ENCODE measurements around the gene DCHS1. TPM values are rescaled to one million over a fixed set of nuclear protein-coding genes. Genes with fewer than 3 reads are reported as not detected.

DCHS1 gene
- polyA plus RNA-seq, 2 donors: 1.7 to 2.0 TPM

DNA sequence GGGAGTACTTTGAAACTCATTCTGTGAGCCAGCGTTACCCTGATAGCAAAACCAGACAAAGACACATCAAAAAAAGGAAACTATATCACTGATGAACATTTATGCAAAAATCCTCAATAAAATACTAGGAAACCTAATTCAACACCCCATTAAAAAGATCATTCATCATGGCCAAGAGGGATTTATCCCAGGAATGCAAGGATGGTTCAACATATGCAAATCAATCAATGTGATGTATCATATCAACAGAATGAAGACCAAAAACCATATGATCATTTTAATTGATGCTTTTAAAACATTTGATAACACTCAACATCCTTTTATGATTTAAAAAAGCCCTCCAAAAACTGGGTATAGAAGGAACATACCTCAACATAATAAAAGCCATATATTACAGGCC, 72.0 kb downstream of the DCHS1 start:
- H3K36me3 ChIP-seq (ENCODE audit: control insufficient read depth in 2 of 2, insufficient read depth in 2 of 2, low read length in 1 of 2): no peaks in the 10 kb centered on the region
- H3K9me3 ChIP-seq (ENCODE audit: control insufficient read depth in 2 of 2, insufficient read depth in 1 of 2, low read depth in 1 of 2, low read length in 1 of 2): no peaks in the 10 kb centered on the region
- H3K4me3 ChIP-seq (ENCODE audit: low read depth in 1 of 2, low read length in 2 of 2): no peak overlapping the region
- no peaks in the 10 kb centered on the region for H3K27me3 ChIP-seq (ENCODE audit: control insufficient read depth in 1 of 2, insufficient read depth in 2 of 2, low read length in 2 of 2)
- H3K27ac ChIP-seq (ENCODE audit: low read depth in 2 of 2, low read length in 1 of 2): no peak overlapping the region
- 92 to 98% methylated on average over 1 of the region's 1 CpG for WGBS, 2 donors
- peaks cover 0 to 6% of the 10 kb centered on the region in 2 donors for H3K4me1 ChIP-seq (ENCODE audit: control insufficient read depth in 2 of 2, insufficient read depth in 2 of 2, low read length in 1 of 2)

DNA sequence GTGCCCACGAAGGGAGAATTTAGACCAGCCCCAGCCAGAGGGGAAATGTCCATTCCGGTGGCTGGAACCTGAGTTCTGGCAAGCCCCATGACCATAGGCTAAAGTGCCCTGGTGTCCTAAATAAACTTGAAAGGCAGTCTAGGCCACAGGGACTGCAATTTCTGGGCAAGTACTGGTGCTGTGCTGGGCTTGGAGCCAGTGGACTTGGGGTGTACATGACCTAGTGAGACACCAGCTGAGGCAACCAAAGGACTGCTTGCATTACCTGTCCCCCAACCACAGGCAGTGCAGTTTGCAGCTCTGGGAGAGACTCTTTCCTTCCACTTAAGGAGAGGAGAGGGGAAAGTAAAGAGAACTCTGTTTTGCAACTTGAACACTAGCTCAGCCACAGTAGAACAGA, 75.9 kb downstream of the DCHS1 start:
- no peaks in the 10 kb centered on the region for H3K27me3 ChIP-seq (ENCODE audit: control insufficient read depth in 1 of 2, insufficient read depth in 2 of 2, low read length in 2 of 2)
- no peak overlapping the region for H3K4me3 ChIP-seq (ENCODE audit: low read depth in 1 of 2, low read length in 2 of 2)
- no peaks in the 10 kb centered on the region for H3K36me3 ChIP-seq (ENCODE audit: control insufficient read depth in 2 of 2, insufficient read depth in 2 of 2, low read length in 1 of 2)
- peaks cover 0 to 2% of the 10 kb centered on the region in 2 donors for H3K4me1 ChIP-seq (ENCODE audit: control insufficient read depth in 2 of 2, insufficient read depth in 2 of 2, low read length in 1 of 2)
- no peaks in the 10 kb centered on the region for H3K9me3 ChIP-seq (ENCODE audit: control insufficient read depth in 2 of 2, insufficient read depth in 1 of 2, low read depth in 1 of 2, low read length in 1 of 2)
- no peak overlapping the region for H3K27ac ChIP-seq (ENCODE audit: low read depth in 2 of 2, low read length in 1 of 2)
- WGBS, 2 donors: 85 to 93% methylated on average over 2 of the region's 2 CpGs

DNA sequence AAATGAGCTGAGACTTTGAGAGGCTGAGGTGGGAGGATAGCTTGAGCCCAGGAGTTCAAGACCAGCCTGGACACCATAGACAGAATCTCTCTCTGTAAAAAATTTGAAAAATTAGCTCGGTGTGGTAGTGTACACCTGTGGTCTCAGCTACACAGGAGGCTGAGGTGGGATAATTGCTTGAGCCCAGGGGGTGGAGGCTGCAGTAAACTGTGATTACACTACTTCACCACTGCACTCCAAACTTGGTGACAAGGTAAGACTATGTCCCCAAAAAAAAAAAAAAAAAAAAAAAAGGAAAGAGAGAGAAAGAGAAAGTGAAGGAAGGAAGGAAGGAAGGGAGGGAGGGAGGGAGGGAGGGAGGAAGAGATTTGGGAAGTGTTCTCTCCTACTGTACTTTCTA, 77.5 kb downstream of the DCHS1 start:
- no peaks in the 10 kb centered on the region for H3K9me3 ChIP-seq (ENCODE audit: control insufficient read depth in 2 of 2, insufficient read depth in 1 of 2, low read depth in 1 of 2, low read length in 1 of 2)
- no peaks in the 10 kb centered on the region for H3K27me3 ChIP-seq (ENCODE audit: control insufficient read depth in 1 of 2, insufficient read depth in 2 of 2, low read length in 2 of 2)
- WGBS, 2 donors: 92 to 100% methylated on average over 1 of the region's 1 CpG
- no peaks in the 10 kb centered on the region for H3K36me3 ChIP-seq (ENCODE audit: control insufficient read depth in 2 of 2, insufficient read depth in 2 of 2, low read length in 1 of 2)
- no peak overlapping the region for H3K27ac ChIP-seq (ENCODE audit: low read depth in 2 of 2, low read length in 1 of 2)
- H3K4me1 ChIP-seq (ENCODE audit: control insufficient read depth in 2 of 2, insufficient read depth in 2 of 2, low read length in 1 of 2): peaks cover 0 to 2% of the 10 kb centered on the region in 2 donors
- H3K4me3 ChIP-seq (ENCODE audit: low read depth in 1 of 2, low read length in 2 of 2): no peak overlapping the region

DNA sequence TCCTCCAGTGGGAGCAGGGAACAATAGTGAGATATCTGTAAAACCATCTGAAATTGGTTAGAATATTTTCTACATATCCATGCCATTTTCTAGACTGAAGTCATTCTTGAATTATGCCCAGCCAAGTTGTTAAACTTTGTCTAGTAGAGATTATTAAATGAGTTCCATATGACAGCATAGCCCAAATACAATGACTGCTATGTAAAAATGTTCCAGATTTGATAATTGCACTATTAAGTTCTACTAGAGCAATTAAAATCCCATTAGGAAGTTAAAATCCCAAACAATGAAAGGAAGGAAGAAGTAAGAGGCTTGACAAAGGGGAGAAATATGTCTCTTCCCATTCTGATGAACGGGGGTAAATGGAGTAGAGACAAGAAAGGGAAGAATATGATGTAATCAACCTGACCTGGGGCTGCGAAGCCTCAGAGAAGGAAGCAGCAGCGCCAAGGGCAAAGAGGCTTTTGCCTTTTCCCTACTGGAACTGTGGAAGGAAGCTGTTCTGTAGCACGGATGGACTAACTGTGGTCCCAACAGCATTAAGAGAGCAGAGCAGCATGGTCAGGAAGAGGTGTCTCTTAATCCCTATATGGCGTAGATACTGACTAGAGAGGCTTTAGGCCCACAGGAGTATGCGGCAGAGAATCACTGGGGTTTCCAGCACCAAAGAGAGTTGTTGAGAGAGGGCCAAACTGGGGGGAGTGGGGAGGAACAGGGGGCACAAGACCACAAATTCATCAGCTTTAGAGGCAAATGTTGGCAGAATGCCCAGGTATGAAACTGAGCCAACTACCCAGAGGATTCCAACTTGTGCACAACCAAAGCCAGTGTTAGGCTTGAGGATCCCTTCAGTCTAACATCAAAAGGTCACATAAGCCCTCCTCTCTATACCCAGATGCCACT, 78.9 kb downstream of the DCHS1 start:
- no peaks in the 10 kb centered on the region for H3K36me3 ChIP-seq (ENCODE audit: control insufficient read depth in 2 of 2, insufficient read depth in 2 of 2, low read length in 1 of 2)
- no peaks in the 10 kb centered on the region for H3K9me3 ChIP-seq (ENCODE audit: control insufficient read depth in 2 of 2, insufficient read depth in 1 of 2, low read depth in 1 of 2, low read length in 1 of 2)
- no peaks in the 10 kb centered on the region for H3K27me3 ChIP-seq (ENCODE audit: control insufficient read depth in 1 of 2, insufficient read depth in 2 of 2, low read length in 2 of 2)
- H3K4me1 ChIP-seq (ENCODE audit: control insufficient read depth in 2 of 2, insufficient read depth in 2 of 2, low read length in 1 of 2): peaks cover 0 to 2% of the 10 kb centered on the region in 2 donors
- 38 to 45% methylated on average over 6 of the region's 6 CpGs for WGBS, 2 donors
- H3K27ac ChIP-seq (ENCODE audit: low read depth in 2 of 2, low read length in 1 of 2): peak overlapping the region; percentile 37 to 62
- H3K4me3 ChIP-seq (ENCODE audit: low read depth in 1 of 2, low read length in 2 of 2): no peak overlapping the region

DNA sequence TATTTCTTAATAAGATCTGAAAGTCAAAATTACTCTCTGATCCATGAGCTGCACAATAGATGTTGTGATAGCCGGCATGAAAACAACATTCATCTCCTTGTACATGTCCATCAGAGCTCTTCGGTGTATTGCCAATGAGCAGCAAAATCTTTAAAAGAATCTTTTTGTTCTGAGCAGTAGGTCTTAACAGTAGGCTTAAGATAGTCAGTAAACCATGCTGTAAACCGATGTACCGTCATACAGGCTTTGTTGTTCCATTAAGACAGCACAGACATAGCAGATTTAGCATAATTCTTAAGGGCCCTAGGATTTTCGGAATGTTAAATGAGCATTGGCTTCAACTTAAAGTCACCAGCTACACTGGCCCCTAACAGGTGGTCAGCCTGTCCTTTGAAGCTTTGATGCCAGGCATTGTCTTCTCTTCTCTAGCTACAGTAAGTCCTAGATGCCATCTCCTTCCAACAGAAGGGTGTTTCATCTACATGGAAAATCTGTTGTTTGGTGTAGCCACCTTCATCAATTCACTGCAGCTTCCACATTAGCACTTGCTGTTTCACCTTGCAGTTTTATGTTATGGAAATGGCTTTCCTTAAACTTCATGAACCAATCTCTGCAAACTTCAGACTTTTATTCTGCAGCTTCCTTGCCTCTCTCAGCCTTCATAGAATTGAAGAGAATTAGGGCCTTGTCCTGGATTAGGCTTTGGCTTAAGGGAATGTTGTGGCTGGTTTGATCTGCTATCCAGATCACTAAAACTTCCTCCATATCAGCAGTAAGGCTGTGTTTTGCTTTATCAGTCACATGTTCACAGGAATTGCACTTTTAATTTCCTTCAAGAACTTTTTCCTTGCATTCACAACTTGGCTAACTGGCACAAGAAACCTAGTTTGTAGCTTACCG, 80.5 kb downstream of the DCHS1 start:
- 86 to 89% methylated on average over 6 of the region's 6 CpGs for WGBS, 2 donors
- H3K4me3 ChIP-seq (ENCODE audit: low read depth in 1 of 2, low read length in 2 of 2): no peak overlapping the region
- peaks cover 0 to 2% of the 10 kb centered on the region in 2 donors for H3K4me1 ChIP-seq (ENCODE audit: control insufficient read depth in 2 of 2, insufficient read depth in 2 of 2, low read length in 1 of 2)
- no peaks in the 10 kb centered on the region for H3K27me3 ChIP-seq (ENCODE audit: control insufficient read depth in 1 of 2, insufficient read depth in 2 of 2, low read length in 2 of 2)
- no peaks in the 10 kb centered on the region for H3K9me3 ChIP-seq (ENCODE audit: control insufficient read depth in 2 of 2, insufficient read depth in 1 of 2, low read depth in 1 of 2, low read length in 1 of 2)
- H3K36me3 ChIP-seq (ENCODE audit: control insufficient read depth in 2 of 2, insufficient read depth in 2 of 2, low read length in 1 of 2): no peaks in the 10 kb centered on the region
- H3K27ac ChIP-seq (ENCODE audit: low read depth in 2 of 2, low read length in 1 of 2): no peak overlapping the region

DNA sequence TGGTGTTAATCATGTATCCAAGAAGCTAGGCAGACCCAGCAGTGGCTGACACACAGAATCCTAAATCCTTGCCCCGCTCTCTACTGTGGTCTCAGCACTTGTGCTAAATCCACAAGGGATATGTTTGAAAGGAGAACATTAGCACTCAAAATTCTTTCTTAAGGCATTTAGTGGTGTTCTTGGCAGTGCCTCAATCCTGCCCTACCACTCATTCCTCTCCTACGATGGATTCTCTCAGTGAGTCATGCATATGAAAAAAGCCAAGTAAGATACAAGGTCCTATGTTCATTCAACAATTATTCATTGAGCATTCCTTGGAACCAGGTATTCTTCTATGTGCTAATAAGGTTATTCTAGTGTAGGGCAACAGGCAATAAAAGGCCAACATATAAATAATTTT, 83.4 kb downstream of the DCHS1 start:
- H3K9me3 ChIP-seq (ENCODE audit: control insufficient read depth in 2 of 2, insufficient read depth in 1 of 2, low read depth in 1 of 2, low read length in 1 of 2): no peaks in the 10 kb centered on the region
- H3K36me3 ChIP-seq (ENCODE audit: control insufficient read depth in 2 of 2, insufficient read depth in 2 of 2, low read length in 1 of 2): no peaks in the 10 kb centered on the region
- H3K27me3 ChIP-seq (ENCODE audit: control insufficient read depth in 1 of 2, insufficient read depth in 2 of 2, low read length in 2 of 2): no peaks in the 10 kb centered on the region
- WGBS, 2 donors: 55 to 56% methylated on average over 2 of the region's 2 CpGs
- peaks cover 3 to 6% of the 10 kb centered on the region in 2 donors for H3K4me1 ChIP-seq (ENCODE audit: control insufficient read depth in 2 of 2, insufficient read depth in 2 of 2, low read length in 1 of 2)
- H3K4me3 ChIP-seq (ENCODE audit: low read depth in 1 of 2, low read length in 2 of 2): no peak overlapping the region
- H3K27ac ChIP-seq (ENCODE audit: low read depth in 2 of 2, low read length in 1 of 2): no peak overlapping the region

DNA sequence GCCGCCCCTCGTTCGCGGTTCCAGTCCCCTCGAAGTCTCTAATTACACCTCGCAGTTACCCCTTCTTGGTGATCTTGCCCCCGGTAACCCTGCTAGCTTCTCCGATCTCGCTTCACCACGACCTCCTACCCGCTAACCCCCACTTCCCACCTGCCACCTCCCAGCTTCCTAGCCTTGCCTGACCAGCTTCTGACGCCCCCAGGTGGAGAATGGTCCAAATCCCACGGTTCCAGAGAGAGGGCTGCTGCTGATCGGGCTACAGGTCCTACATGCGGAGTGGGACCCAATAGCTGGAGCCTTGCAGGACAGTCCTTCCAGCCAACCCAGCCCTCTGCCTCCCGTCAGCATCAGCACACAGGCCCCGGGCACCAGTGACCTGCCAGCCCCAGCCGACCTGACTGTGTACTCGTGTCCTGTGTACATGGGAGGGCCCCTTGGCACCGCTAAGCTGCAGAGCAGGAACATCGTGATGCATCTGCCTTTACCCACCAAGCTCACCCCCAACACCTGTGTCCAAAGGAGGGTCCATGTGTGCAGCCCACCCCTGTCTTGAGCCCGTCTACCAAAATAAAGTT, 84.1 kb downstream of the DCHS1 start:
- H3K27ac ChIP-seq (ENCODE audit: low read depth in 2 of 2, low read length in 1 of 2): no peak overlapping the region
- peaks cover 3 to 4% of the 10 kb centered on the region in 2 donors for H3K4me1 ChIP-seq (ENCODE audit: control insufficient read depth in 2 of 2, insufficient read depth in 2 of 2, low read length in 1 of 2)
- H3K9me3 ChIP-seq (ENCODE audit: control insufficient read depth in 2 of 2, insufficient read depth in 1 of 2, low read depth in 1 of 2, low read length in 1 of 2): no peaks in the 10 kb centered on the region
- 80 to 84% methylated on average over 22 of the region's 22 CpGs for WGBS, 2 donors
- no peaks in the 10 kb centered on the region for H3K27me3 ChIP-seq (ENCODE audit: control insufficient read depth in 1 of 2, insufficient read depth in 2 of 2, low read length in 2 of 2)
- no peaks in the 10 kb centered on the region for H3K36me3 ChIP-seq (ENCODE audit: control insufficient read depth in 2 of 2, insufficient read depth in 2 of 2, low read length in 1 of 2)
- H3K4me3 ChIP-seq (ENCODE audit: low read depth in 1 of 2, low read length in 2 of 2): no peak overlapping the region

Other genes starting within 250 kb of the DCHS1 start
- gene APBB1, start 236.7 kb downstream of the DCHS1 start, polyA plus RNA-seq: 10 to 100 TPM in 1 of 2 donors, 1 to 10 TPM in 1; 7.1 to 12.0 TPM
- under 1 TPM; 0.26 to 0.55 TPM for gene HPX, start 214.8 kb downstream of the DCHS1 start, polyA plus RNA-seq
- 1 to 10 TPM; 7.5 to 7.6 TPM for gene TRIM3, start 181.9 kb downstream of the DCHS1 start, polyA plus RNA-seq
- gene ARFIP2, start 174.5 kb downstream of the DCHS1 start, polyA plus RNA-seq: 10 to 100 TPM; 29.3 to 42.5 TPM
- 10 to 100 TPM in 1 of 2 donors, 1 to 10 TPM in 1; 7.9 to 15.9 TPM for gene TIMM10B, start 174.3 kb downstream of the DCHS1 start, polyA plus RNA-seq
- gene DNHD1, start 158.5 kb downstream of the DCHS1 start, polyA plus RNA-seq: 1 to 10 TPM; 2.0 to 7.2 TPM
- 10 to 100 TPM; 12.4 to 12.6 TPM for gene RRP8, start 52.2 kb downstream of the DCHS1 start, polyA plus RNA-seq
- 10 to 100 TPM; 63.3 to 91.0 TPM for gene ILK, start 52.0 kb downstream of the DCHS1 start, polyA plus RNA-seq
- 10 to 100 TPM; 83.0 to 93.7 TPM for gene TAF10, start 43.6 kb downstream of the DCHS1 start, polyA plus RNA-seq
- gene TPP1, start 36.4 kb downstream of the DCHS1 start, polyA plus RNA-seq: 10 to 100 TPM; 18.6 to 20.9 TPM
- gene MRPL17, start 27.5 kb upstream of the DCHS1 start, polyA plus RNA-seq: 10 to 100 TPM; 43.4 to 49.2 TPM
- gene OR2AG2, start 116.2 kb upstream of the DCHS1 start, polyA plus RNA-seq: under 1 TPM in 1 of 2 donors, not detected in 1; 0.04 TPM
- gene OR2AG1, start 127.2 kb upstream of the DCHS1 start, polyA plus RNA-seq: not detected
- not detected for gene OR6A2, start 143.9 kb upstream of the DCHS1 start, polyA plus RNA-seq
- not detected for gene OR10A5, start 189.9 kb upstream of the DCHS1 start, polyA plus RNA-seq
- gene OR10A2, start 207.2 kb upstream of the DCHS1 start, polyA plus RNA-seq: not detected
- gene OR10A4, start 220.8 kb upstream of the DCHS1 start, polyA plus RNA-seq: not detected
- not detected for gene OR2D2, start 236.7 kb upstream of the DCHS1 start, polyA plus RNA-seq